Spleen (tissue), 7 donors: Measurements from ENCODE around the gene KRT33B.

Experiments used
- CTCF ChIP-seq, 11 experiments: fragments of 200-600 bp in 7 of 11; fragments of 450-650 bp in 4 of 11; sonication (generic) in 4 of 11; IDR thresholded peaks in 8 of 11; conservative IDR thresholded peaks in 3 of 11; 1 replicate in 7 of 11; 2 replicates in 4 of 11; pipeline versions ENCODE4 v1.4.0 to v1.8.0; 2016 to 2021; ENCODE audit warnings: antibody characterized with exemption in 11 of 11, inconsistent platforms in 4 of 11, mild to moderate bottlenecking in 1 of 11
- POLR2AphosphoS5 ChIP-seq, 3 donors: sonication (generic); formaldehyde crosslinking; IDR thresholded peaks; one replicate each; pipeline ENCODE4 v1.5.1; 2017; ENCODE audit warnings: antibody characterized with exemption in 3 of 3
- donor health status: DM: no; HTN: no; CAD: no; lungs with moderate emphysema.
- donor health status: DM: no; HTN: no; CAD: no.
- donor health status: DM: no; HTN: no; CAD: no.

DNA sequence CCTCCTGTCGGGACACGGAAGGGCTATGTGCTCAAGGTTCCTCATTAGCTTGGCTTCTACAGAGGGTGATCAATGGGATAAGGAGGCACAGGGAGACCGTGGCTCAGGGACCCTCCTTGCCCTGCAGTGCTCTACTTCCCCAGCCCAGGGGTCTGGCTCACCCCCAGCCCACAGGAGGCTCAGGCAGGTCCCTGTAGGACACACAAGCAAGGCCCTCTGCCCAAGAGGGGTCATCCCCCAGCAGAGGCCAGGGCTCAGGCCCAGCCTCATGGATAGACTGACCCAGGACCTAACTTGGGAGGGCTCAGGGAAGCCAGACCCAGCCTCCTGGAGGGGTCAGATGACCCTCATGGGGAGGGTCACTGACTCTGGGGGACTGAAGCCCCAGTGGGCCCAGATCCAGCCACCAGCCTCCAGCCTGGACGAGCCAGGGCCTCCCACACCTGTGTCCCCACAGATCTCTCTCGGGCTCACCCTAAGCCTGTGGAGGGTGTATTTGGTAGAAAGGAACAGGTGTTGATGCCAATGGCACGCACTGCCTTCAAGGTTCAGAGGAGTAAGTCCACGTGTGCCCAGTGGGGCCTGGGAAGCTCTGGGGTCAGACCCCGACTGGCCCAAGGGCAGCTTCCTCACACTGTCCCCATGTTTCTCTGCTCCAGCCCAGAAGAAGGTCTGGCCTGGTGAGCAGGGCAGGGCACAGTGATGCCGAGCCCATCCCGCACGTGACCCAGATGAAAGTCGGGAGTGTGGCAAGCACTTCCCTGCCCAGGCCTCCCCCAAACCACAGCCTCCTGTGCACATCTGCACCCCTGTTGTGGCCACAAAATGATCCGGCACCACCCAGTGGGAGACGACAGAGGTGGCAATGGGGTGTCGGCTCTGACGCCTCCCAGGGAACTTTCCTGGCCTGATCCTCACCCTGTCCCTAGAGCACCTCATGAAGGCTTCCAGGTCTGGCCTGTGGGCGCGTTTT is 43.2 kb downstream of the KRT33B start:
- TF ChIP-seq CTCF (IDR thresholded peaks at IDR 0.05 in 8 of 11, conservative IDR thresholded peaks at IDR 0.05 in 3 of 11) (no peak), POLR2AphosphoS5 (IDR thresholded peaks at IDR 0.05) (no peak)
